Body of pancreas (tissue), 4 donors: ENCODE measurements around the gene HHAT. TPM values are rescaled to one million over a fixed set of nuclear protein-coding genes. Genes with fewer than 3 reads are reported as not detected.

Experiments used
- ATAC-seq: fragments of 150-250 bp; one replicate; pipeline ENCODE4 v1.9.1; 2016
- DNase-seq, 4 donors: peaks; one replicate each; pipeline ENCODE4 v3.0.0-alpha.2; 2019
- H3K27ac ChIP-seq, 4 donors: fragments of 200-600 bp; sonication (generic); 1 replicate in 3 of 4; 2 replicates in 1 of 4; pipeline versions ENCODE4 v1.5.1 to v1.6.1; 2016 to 2019; ENCODE audit warnings: mild to moderate bottlenecking in 1 of 4, mixed read lengths in 1 of 4, moderate library complexity in 1 of 4
- H3K27me3 ChIP-seq, 2 donors: fragments of 200-600 bp; sonication (generic); one replicate each; pipeline ENCODE4 v1.6.0; 2016; ENCODE audit warnings: mild to moderate bottlenecking in 1 of 2
- H3K36me3 ChIP-seq, 2 donors: fragments of 200-600 bp; sonication (generic); replicated peaks in 1 of 2; 2 replicates each; pipeline ENCODE4 v1.5.1; 2016; ENCODE audit warnings: low read depth in 2 of 2; ENCODE audit not compliant: insufficient read depth in 1 of 2
- H3K4me1 ChIP-seq: fragments of 200-600 bp; sonication (generic); one replicate; pipeline ENCODE4 v1.6.0; 2016
- H3K4me3 ChIP-seq, 2 donors: fragments of 200-600 bp; sonication (generic); 1 replicate in 1 of 2; 2 replicates in 1 of 2; pipeline ENCODE4 v1.5.1; 2016 to 2019
- H3K9me3 ChIP-seq, 3 donors: fragments of 200-600 bp; sonication (generic); 1 replicate in 2 of 3; 2 replicates in 1 of 3; pipeline ENCODE4 v1.5.1; 2016
- CTCF ChIP-seq, 7 experiments: fragments of 450-650 bp in 4 of 7; fragments of 200-600 bp in 3 of 7; sonication (generic) in 3 of 7; IDR thresholded peaks; one replicate each; pipeline ENCODE4 v1.5.1; 2016 to 2019; ENCODE audit warnings: antibody characterized with exemption in 7 of 7
- POLR2A ChIP-seq, 3 donors: fragments of 450-650 bp; IDR thresholded peaks; one replicate each; pipeline ENCODE4 v1.6.1; 2016; ENCODE audit warnings: antibody characterized with exemption in 3 of 3, mild to moderate bottlenecking in 2 of 3
- WGBS, 2 donors: methylation state at CpG; one replicate each; pipeline ENCODE4 v1.1.5; 2017; 5-methylcytosine and 5-hydroxymethylcytosine counted together
- intact Hi-C: fragments of 100-400 bp; cut with DNase I; formaldehyde crosslinking; loops from one replicate; pipeline ENCODE4 v1.15.1; 2023
- total RNA-seq, 2 donors: library from RNA; depleted of rRNA; stranded (reverse); fragments of >200 nt; gene quantifications; one replicate each; pipeline ENCODE4 v1.1.0, GENCODE V29; 2016

HHAT gene
- total RNA-seq, 2 donors from 2014 or later = 4.4 to 19.4 TPM

GRCh38 chr1:210397681-210398080 lies 69.0 kb downstream of the HHAT start:
- Histone ChIP-seq H3K27ac (no peak overlapping the region), H3K4me1 (no peaks in the 10 kb centered on the region), H3K27me3 (no peaks in the 10 kb centered on the region), H3K36me3 (no peaks in the 10 kb centered on the region), H3K4me3 (no peak overlapping the region), H3K9me3 (no peaks in the 10 kb centered on the region)
- 86 to 91% methylated on average over 5 of the region's 5 CpGs for WGBS, 2 donors
- TF ChIP-seq POLR2A (IDR thresholded peaks at IDR 0.05) (no peak), CTCF (IDR thresholded peaks at IDR 0.05) (no peak)
- ATAC-seq (no peak), DNase-seq (no peak)
- intact Hi-C loops = no loop called here

GRCh38 chr1:210398466-210398865 lies 69.8 kb downstream of the HHAT start:
- H3K27me3 ChIP-seq = no peaks in the 10 kb centered on the region
- DNase-seq = no peak
- H3K9me3 ChIP-seq = no peaks in the 10 kb centered on the region
- H3K4me1 ChIP-seq = no peaks in the 10 kb centered on the region
- WGBS, 2 donors = 38 to 42% methylated on average over 1 of the region's 1 CpG
- H3K4me3 ChIP-seq = no peak overlapping the region
- no peak for TF ChIP-seq POLR2A (IDR thresholded peaks at IDR 0.05)
- no peak for TF ChIP-seq CTCF (IDR thresholded peaks at IDR 0.05)
- intact Hi-C loops = no loop called here
- H3K27ac ChIP-seq = no peak overlapping the region
- no peak for ATAC-seq
- H3K36me3 ChIP-seq = no peaks in the 10 kb centered on the region

GRCh38 chr1:210400043-210400840 lies 71.5 kb downstream of the HHAT start:
- DNase-seq (peak; percentile 41 to 61 (median 58)), ATAC-seq (peak; percentile 83)
- intact Hi-C loops = loop anchor here (10.0 kb wide), 2 partner anchors 255 to 735 kb away; partner anchors contain the start of gene KCNH1
- WGBS, 2 donors = 47 to 56% methylated on average over 5 of the region's 5 CpGs
- no peaks in the 10 kb centered on the region for H3K4me1 ChIP-seq
- no peaks in the 10 kb centered on the region for H3K27me3 ChIP-seq
- no peaks in the 10 kb centered on the region for H3K9me3 ChIP-seq
- no peaks in the 10 kb centered on the region for H3K36me3 ChIP-seq
- H3K27ac ChIP-seq = no peak overlapping the region
- TF ChIP-seq CTCF (IDR thresholded peaks at IDR 0.05) = peak; percentile 59 to 80 (median 70)
- TF ChIP-seq POLR2A (IDR thresholded peaks at IDR 0.05) = no peak
- no peak overlapping the region for H3K4me3 ChIP-seq

GRCh38 chr1:210402560-210402959 lies 73.9 kb downstream of the HHAT start:
- Histone ChIP-seq H3K27ac (no peak overlapping the region), H3K36me3 (no peaks in the 10 kb centered on the region), H3K9me3 (no peaks in the 10 kb centered on the region), H3K4me1 (no peaks in the 10 kb centered on the region), H3K27me3 (no peaks in the 10 kb centered on the region), H3K4me3 (no peak overlapping the region)
- WGBS, 2 donors = 72 to 93% methylated on average over 1 of the region's 1 CpG
- DNase-seq (no peak), ATAC-seq (no peak)
- intact Hi-C loops = loop anchor here (10.0 kb wide), 2 partner anchors 258 to 732 kb away; partner anchors contain the start of gene KCNH1
- TF ChIP-seq CTCF (IDR thresholded peaks at IDR 0.05) = no peak
- no peak for TF ChIP-seq POLR2A (IDR thresholded peaks at IDR 0.05)
